H1 (cell line): ENCODE data around the gene ZNF318. TPM values are rescaled to one million over a fixed set of nuclear protein-coding genes. Genes with fewer than 3 reads are reported as not detected.

ENCODE experiments used
- CTCF ChIA-PET: fragments of 300-600 bp; sonication (Branson Sonifier 250); formaldehyde crosslinking; loops from one replicate; lab custom pipeline; 2021; ENCODE audit not compliant: partially characterized antibody; lab: Charles Lee
- POLR2A ChIA-PET: fragments of 300-600 bp; sonication (Branson Sonifier 250); formaldehyde crosslinking; loops from one replicate; lab custom pipeline; 2021; ENCODE audit warnings: inconsistent platforms; ENCODE audit not compliant: partially characterized antibody; lab: Charles Lee
- DNase-seq, 2 experiments: peaks; one replicate each; pipeline versions ENCODE4 v3.0.0 to v3.0.0-alpha.2; 2010 to 2022; ENCODE audit warnings: low spot score in 2 of 2, low read depth in 1 of 2, mixed read lengths in 1 of 2
- FAIRE-seq: peaks from 2 replicates; lab custom pipeline; 2011; peaks lifted over from hg19 to GRCh38; lab: Jason Lieb, UNC
- H2AFZ ChIP-seq: 2 replicates; pipeline ENCODE4 v1.8.1; 2012; ENCODE audit warnings: low read length, inconsistent platforms
- H2AK5ac ChIP-seq: 2 replicates; pipeline ENCODE4 v1.6.1; 2013; ENCODE audit warnings: low read depth, low read length
- H2BK120ac ChIP-seq: replicated peaks from 2 replicates; pipeline ENCODE3; 2013; ENCODE audit warnings: low read depth, low read length, inconsistent platforms
- H2BK12ac ChIP-seq: 2 replicates; pipeline ENCODE4 v1.6.1; 2013; ENCODE audit warnings: low read depth, low read length
- H2BK15ac ChIP-seq: 2 replicates; pipeline ENCODE4 v1.6.1; 2013; ENCODE audit warnings: low read length
- H2BK20ac ChIP-seq: 2 replicates; pipeline ENCODE4 v1.6.1; 2013; ENCODE audit warnings: low read length
- H2BK5ac ChIP-seq: 2 replicates; pipeline ENCODE4 v1.6.1; 2013; ENCODE audit warnings: low read depth, low read length
- H3K14ac ChIP-seq: 2 replicates; pipeline ENCODE4 v1.6.1; 2013; ENCODE audit warnings: inconsistent platforms; ENCODE audit not compliant: insufficient read length
- H3K18ac ChIP-seq: 2 replicates; pipeline ENCODE4 v1.6.1; 2013; ENCODE audit warnings: low read length; ENCODE audit errors: extremely low read depth
- H3K23ac ChIP-seq: 2 replicates; pipeline ENCODE4 v1.6.1; 2013; ENCODE audit warnings: inconsistent platforms; ENCODE audit not compliant: insufficient read length
- H3K23me2 ChIP-seq: 2 replicates; pipeline ENCODE4 v1.6.1; 2013; ENCODE audit warnings: low read depth, low read length
- H3K27ac ChIP-seq: 2 replicates; pipeline ENCODE4 v1.6.1; 2011; ENCODE audit warnings: low read depth, low read length, inconsistent platforms
- H3K27me3 ChIP-seq, 4 experiments: replicated peaks in 1 of 4; 1 replicate in 1 of 4; 2 replicates in 3 of 4; pipeline versions ENCODE4 v1.6.1 to v1.8.1; 2011 to 2013; ENCODE audit warnings: low read length in 3 of 4, mild to moderate bottlenecking in 3 of 4, inconsistent platforms in 2 of 4, mixed read lengths in 2 of 4, moderate library complexity in 1 of 4; ENCODE audit not compliant: control insufficient read depth in 3 of 4, insufficient read depth in 3 of 4; ENCODE audit errors: extremely low read depth in 1 of 4
- H3K36me3 ChIP-seq, 4 experiments: 2 replicates each; pipeline versions ENCODE4 v1.6.1 to v1.8.1; 2011 to 2013; ENCODE audit warnings: mild to moderate bottlenecking in 4 of 4, low read length in 3 of 4, moderate library complexity in 2 of 4, control low read depth in 1 of 4, inconsistent platforms in 1 of 4; ENCODE audit not compliant: insufficient read depth in 4 of 4, control insufficient read depth in 2 of 4
- H3K4ac ChIP-seq: replicated peaks from 2 replicates; pipeline ENCODE3; 2013; ENCODE audit warnings: low read length, low read depth, mixed read lengths, inconsistent platforms; ENCODE audit not compliant: insufficient read length
- H3K4me1 ChIP-seq, 4 experiments: replicated peaks in 1 of 4; 1 replicate in 1 of 4; 2 replicates in 3 of 4; pipeline versions ENCODE4 v1.6.1 to v1.8.1; 2011 to 2013; ENCODE audit warnings: low read length in 3 of 4, inconsistent platforms in 2 of 4, mixed read lengths in 1 of 4; ENCODE audit not compliant: insufficient read depth in 4 of 4, control insufficient read depth in 3 of 4
- H3K4me2 ChIP-seq, 2 experiments: 2 replicates each; pipeline versions ENCODE4 v1.6.1 to v1.8.1; 2011 to 2013; ENCODE audit warnings: low read depth in 2 of 2, low read length in 2 of 2, control low read depth in 1 of 2, inconsistent platforms in 1 of 2, mild to moderate bottlenecking in 1 of 2; ENCODE audit not compliant: insufficient read depth in 1 of 2
- H3K4me3 ChIP-seq, 4 experiments: fragments of 200-600, 300-600 bp in 1 of 4; sonication (generic), shearing (Covaris generic), sonication (Bioruptor Twin) in 1 of 4; 2 replicates each; pipeline versions ENCODE4 v1.5.1 to v1.8.1; 2011 to 2016; ENCODE audit warnings: low read length in 4 of 4, low read depth in 3 of 4, control low read depth in 2 of 4, inconsistent platforms in 2 of 4, mild to moderate bottlenecking in 2 of 4, mixed read lengths in 1 of 4, moderate library complexity in 1 of 4; ENCODE audit not compliant: insufficient read depth in 2 of 4; ENCODE audit errors: extremely low read depth in 1 of 4
- H3K56ac ChIP-seq: replicated peaks from 2 replicates; pipeline ENCODE3; 2013; ENCODE audit warnings: low read depth, mild to moderate bottlenecking, mixed read lengths, low read length, inconsistent platforms; ENCODE audit not compliant: insufficient read length
- H3K79me1 ChIP-seq: 2 replicates; pipeline ENCODE4 v1.6.1; 2013; ENCODE audit warnings: low read depth, low read length, control low read depth
- H3K79me2 ChIP-seq, 2 experiments: 2 replicates each; pipeline versions ENCODE4 v1.6.1 to v1.8.1; 2012 to 2013; ENCODE audit warnings: low read length in 2 of 2, mild to moderate bottlenecking in 2 of 2, inconsistent platforms in 1 of 2; ENCODE audit not compliant: insufficient read depth in 2 of 2, control insufficient read depth in 1 of 2
- H3K9ac ChIP-seq, 4 experiments: replicated peaks in 1 of 4; 1 replicate in 1 of 4; 2 replicates in 3 of 4; pipeline versions ENCODE4 v1.6.1 to v1.8.1; 2011 to 2013; ENCODE audit warnings: low read depth in 3 of 4, low read length in 3 of 4, control low read depth in 2 of 4, mild to moderate bottlenecking in 2 of 4, moderate library complexity in 2 of 4, inconsistent platforms in 1 of 4; ENCODE audit errors: extremely low read depth in 1 of 4
- H3K9me3 ChIP-seq, 2 experiments: 2 replicates each; pipeline versions ENCODE4 v1.6.1 to v1.8.1; 2012 to 2013; ENCODE audit warnings: mild to moderate bottlenecking in 2 of 2, moderate library complexity in 2 of 2, control low read depth in 1 of 2, inconsistent platforms in 1 of 2, low read depth in 1 of 2, low read length in 1 of 2, mixed read lengths in 1 of 2; ENCODE audit not compliant: insufficient read depth in 2 of 2
- H4K20me1 ChIP-seq, 2 experiments: replicated peaks in 1 of 2; 2 replicates each; pipeline versions ENCODE3 to v1.8.1; 2011 to 2013; ENCODE audit warnings: inconsistent platforms in 2 of 2, low read length in 2 of 2, mild to moderate bottlenecking in 1 of 2; ENCODE audit not compliant: insufficient read depth in 2 of 2, control insufficient read depth in 1 of 2
- H4K5ac ChIP-seq: 2 replicates; pipeline ENCODE4 v1.6.1; 2013; ENCODE audit warnings: low read length, low read depth, mixed read lengths, inconsistent platforms; ENCODE audit not compliant: insufficient read length
- H4K8ac ChIP-seq: 2 replicates; pipeline ENCODE4 v1.8.0; 2013; ENCODE audit warnings: mild to moderate bottlenecking, moderate library complexity, low read length, inconsistent platforms; ENCODE audit not compliant: insufficient read depth; ENCODE audit errors: extremely low read depth
- H4K91ac ChIP-seq: replicated peaks from 2 replicates; pipeline ENCODE3; 2013; ENCODE audit warnings: low read length, mixed read lengths, inconsistent platforms; ENCODE audit not compliant: insufficient read length
- BRCA1 ChIP-seq: IDR thresholded peaks from 2 replicates; pipeline ENCODE4 v1.6.1; 2012; ENCODE audit warnings: low read depth, low read length, improper control_type of control experiment
- CTBP2 ChIP-seq: IDR thresholded peaks from 2 replicates; pipeline ENCODE4 v1.7.0; 2011; ENCODE audit warnings: borderline replicate concordance, mild to moderate bottlenecking, moderate library complexity, mixed read lengths, low read length; ENCODE audit not compliant: insufficient read depth, insufficient read length
- GTF2F1 ChIP-seq: IDR thresholded peaks from 2 replicates; pipeline ENCODE4 v1.6.1; 2012; ENCODE audit warnings: low read depth, low read length, improper control_type of control experiment, borderline replicate concordance
- MAFK ChIP-seq: IDR thresholded peaks from 2 replicates; pipeline ENCODE4 v1.6.1; 2012; ENCODE audit warnings: low read depth, mild to moderate bottlenecking, improper control_type of control experiment, low read length
- PHF8 ChIP-seq: fragments of 200-600 bp; sonication (generic); conservative IDR thresholded peaks from 2 replicates; pipeline ENCODE4 v1.7.1; 2012; ENCODE audit warnings: low read depth, mild to moderate bottlenecking, inconsistent platforms, low read length, moderate library complexity
- POLR2A ChIP-seq, 2 experiments: IDR thresholded peaks; 1 replicate in 1 of 2; 2 replicates in 1 of 2; pipeline ENCODE4 v1.6.1; 2011; ENCODE audit warnings: low read depth in 2 of 2, low read length in 2 of 2, mild to moderate bottlenecking in 2 of 2; ENCODE audit errors: control extremely low read depth in 1 of 2
- SIRT6 ChIP-seq: IDR thresholded peaks from one replicate; pipeline ENCODE4 v1.7.1; 2012; ENCODE audit warnings: low read length, inconsistent platforms
- SP4 ChIP-seq: IDR thresholded peaks from 2 replicates; pipeline ENCODE4 v1.6.1; 2012; ENCODE audit warnings: low read length, inconsistent platforms
- WGBS, 2 experiments: shearing (Covaris generic) in 1 of 2; methylation state at CpG; one replicate each; pipeline versions ENCODE4 v1.1.6 to v1.1.7; 2013 to 2015; ENCODE audit warnings: low lambda C conversion rate in 2 of 2, mixed read lengths in 2 of 2, inconsistent platforms in 1 of 2, low coverage in 1 of 2, missing lambda C conversion rate in 1 of 2; ENCODE audit not compliant: insufficient replicate concordance in 2 of 2, insufficient coverage in 1 of 2, insufficient read length in 1 of 2; ENCODE audit errors: extremely low coverage in 1 of 2, missing lambda C conversion rate in 1 of 2; 5-methylcytosine and 5-hydroxymethylcytosine counted together
- polyA plus RNA-seq, 7 experiments: library from polyadenylated mRNA; depleted of rRNA in 3 of 7; stranded (reverse) in 5 of 7; unstranded in 2 of 7; fragments of >200 nt in 5 of 7; fragments of 200-250 nt in 2 of 7; gene quantifications; 1 replicate in 5 of 7; 2 replicates in 1 of 7; 4 replicates in 1 of 7; pipeline versions ENCODE4 v1.2.1 to v1.2.3, GENCODE V29; 2011 to 2013; ENCODE audit warnings: missing spikeins in 2 of 7, mixed read lengths in 2 of 7
- total RNA-seq: library from RNA; stranded (reverse); fragmentation: NEBNext Ultra II Directional; extraction: Animal tissue kit (Norgen Biotek cat#: 25700); gene quantifications from 2 replicates; pipeline ENCODE4 v1.2.1, GENCODE V29; 2021
- TF ChIP-seq, protein P1 (sequence below): IDR thresholded peaks from 2 replicates; pipeline ENCODE4 v1.6.1; 2011; ENCODE audit warnings: low read depth, mild to moderate bottlenecking, low read length; ENCODE audit not compliant: insufficient read depth

ZNF318 gene
- total and polyA plus RNA-seq, 2 of the 8 experiments (the other 6 are each of a cell fraction or from before 2014, with no cell fraction given), result 10.2 to 22.1 TPM

GRCh38 chr6:43373252-43373875, 3.9 kb upstream of the ZNF318 start:
- Histone ChIP-seq H4K8ac (no peak overlapping the region), H2BK120ac (no peak overlapping the region), H2BK5ac (no peak overlapping the region), H3K56ac (no peak overlapping the region), H2AK5ac (no peak overlapping the region), H3K27me3 (peaks cover 0 to under 1% (median under 1%) of the 10 kb centered on the region in 4 experiments; a peak in 3 of 7 replicates), H3K27ac (no peak overlapping the region), H3K4ac (no peak overlapping the region), H3K79me2 (no peaks in the 10 kb centered on the region), H2AFZ (no peak overlapping the region), H3K18ac (no peak overlapping the region), H3K14ac (no peak overlapping the region), H2BK15ac (no peak overlapping the region), H4K20me1 (no peaks in the 10 kb centered on the region), H3K9me3 (no peaks in the 10 kb centered on the region), H3K79me1 (no peaks in the 10 kb centered on the region), H3K36me3 (no peaks in the 10 kb centered on the region), H4K5ac (no peak overlapping the region), H3K4me2 (no peak overlapping the region), H3K4me3 (no peak overlapping the region), H3K23me2 (peaks cover 9% of the 10 kb centered on the region), H2BK20ac (no peak overlapping the region), H2BK12ac (no peak overlapping the region), H3K23ac (no peak overlapping the region), H4K91ac (no peak overlapping the region), H3K4me1 (peaks cover under 1 to 5% (median 3%) of the 10 kb centered on the region in 4 experiments; a peak in 6 of 7 replicates), H3K9ac (no peak overlapping the region)
- POLR2A ChIA-PET, result no interaction called here
- DNase-seq, result no peak
- CTCF ChIA-PET, result interaction anchor here (1.7 kb wide), 1 partner anchor 11 kb away, joined by 6 read pairs; no protein-coding TSS in a partner anchor
- FAIRE-seq, result no peak
- whole genome bisulfite sequencing, 2 experiments, result 89% methylated on average over 5 of the region's 5 CpGs; no CpG with 5 or more reads in 1 of the 2 experiments
- no peak for TF ChIP-seq PHF8
- TF ChIP-seq POLR2A (IDR thresholded peaks at IDR 0.05; ENCODE audit: control extremely low read depth in 1 of 2, low read depth in 2 of 2, low read length in 2 of 2), result no peak
- TF ChIP-seq, protein P1, sequence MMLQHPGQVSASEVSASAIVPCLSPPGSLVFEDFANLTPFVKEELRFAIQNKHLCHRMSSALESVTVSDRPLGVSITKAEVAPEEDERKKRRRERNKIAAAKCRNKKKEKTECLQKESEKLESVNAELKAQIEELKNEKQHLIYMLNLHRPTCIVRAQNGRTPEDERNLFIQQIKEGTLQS, result no peak
- no peak for TF ChIP-seq GTF2F1
- no peak for TF ChIP-seq MAFK
- TF ChIP-seq SP4, result no peak
- TF ChIP-seq BRCA1, result no peak
- TF ChIP-seq SIRT6, result no peak
- TF ChIP-seq CTBP2, result no peak
